Endometrial microvascular endothelial cells (primary cell): ENCODE measurements around the gene CCDC157. TPM values are rescaled to one million over a fixed set of nuclear protein-coding genes. Genes with fewer than 3 reads are reported as not detected.
"Not testable (repeated sequence)": the region's sequence is repeated elsewhere in the genome, so short reads cannot be mapped to it uniquely, and the experiment has no call there.

Experiments used
- in situ Hi-C: cut with HindIII; loops from 2 replicates; pipeline ENCODE4 v1.10.0; 2017; ENCODE audit warnings: low sequenced_read_pairs, low pct_unique_long_range_greater_than_20kb; ENCODE audit errors: inconsistent ontology term
- total RNA-seq: library from RNA; depleted of rRNA; stranded (reverse); fragments of >200 nt; gene quantifications from one replicate; pipeline ENCODE4 v1.2.3, GENCODE V29; 2015; ENCODE audit errors: inconsistent ontology term

CCDC157 gene
- total RNA-seq, 1 donor from 2014 or later: 2.0 TPM

GRCh38 chr22:30402028-30402765 is 45.4 kb downstream of the CCDC157 start:
- in situ Hi-C loops: no loop called here

DNA sequence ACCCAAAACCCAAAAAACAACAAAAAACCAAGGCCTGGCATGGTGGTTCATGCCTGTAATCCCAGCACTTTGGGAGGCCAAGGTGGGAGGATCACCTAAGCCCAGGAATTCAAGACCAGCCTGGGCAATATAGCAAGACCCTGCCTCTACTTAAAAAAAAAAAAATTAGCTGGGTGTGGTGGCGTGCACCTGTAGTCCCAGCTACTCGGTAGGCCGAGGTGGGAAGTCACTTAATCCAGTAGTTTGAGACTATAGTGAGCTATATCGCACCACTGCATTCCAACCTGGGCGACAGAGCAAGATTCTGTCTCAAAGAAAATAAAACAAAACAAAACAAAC is 45.9 kb downstream of the CCDC157 start:
- in situ Hi-C loops: not testable (repeated sequence)

GRCh38 chr22:30404307-30404706 is 47.5 kb downstream of the CCDC157 start:
- in situ Hi-C loops: no loop called here

GRCh38 chr22:30405731-30406130 is 48.9 kb downstream of the CCDC157 start:
- in situ Hi-C loops: no loop called here

GRCh38 chr22:30406400-30406799 is 49.6 kb downstream of the CCDC157 start:
- in situ Hi-C loops: no loop called here

GRCh38 chr22:30408388-30409102 is 51.7 kb downstream of the CCDC157 start:
- in situ Hi-C loops: no loop called here

DNA sequence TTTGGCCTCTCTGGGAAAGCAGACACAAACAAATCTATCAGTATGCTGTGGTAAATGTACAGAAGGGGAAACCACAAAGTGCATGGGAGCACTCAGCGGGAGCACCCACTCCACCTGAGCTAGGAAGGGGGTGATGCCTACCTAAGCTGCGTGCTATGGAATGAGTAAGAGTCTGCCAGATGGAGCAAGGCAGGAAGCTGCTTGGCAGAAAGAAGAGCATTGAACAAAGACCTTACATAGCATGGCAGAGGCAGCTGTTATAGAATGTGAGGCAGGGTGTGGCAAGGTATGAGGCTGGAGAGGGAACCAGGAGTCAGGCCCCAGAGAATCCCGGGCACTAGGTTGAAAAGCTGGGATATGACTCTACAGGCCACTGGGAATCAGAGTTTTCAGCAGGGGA is 55.0 kb downstream of the CCDC157 start:
- in situ Hi-C loops: no loop called here

- in situ Hi-C loops: no loop called here
Measured at GRCh38 chr22:30413001-30413400, 56.2 kb downstream of the CCDC157 start.

- in situ Hi-C loops: no loop called here
Measured at GRCh38 chr22:30413745-30414524, 57.1 kb downstream of the CCDC157 start.

DNA sequence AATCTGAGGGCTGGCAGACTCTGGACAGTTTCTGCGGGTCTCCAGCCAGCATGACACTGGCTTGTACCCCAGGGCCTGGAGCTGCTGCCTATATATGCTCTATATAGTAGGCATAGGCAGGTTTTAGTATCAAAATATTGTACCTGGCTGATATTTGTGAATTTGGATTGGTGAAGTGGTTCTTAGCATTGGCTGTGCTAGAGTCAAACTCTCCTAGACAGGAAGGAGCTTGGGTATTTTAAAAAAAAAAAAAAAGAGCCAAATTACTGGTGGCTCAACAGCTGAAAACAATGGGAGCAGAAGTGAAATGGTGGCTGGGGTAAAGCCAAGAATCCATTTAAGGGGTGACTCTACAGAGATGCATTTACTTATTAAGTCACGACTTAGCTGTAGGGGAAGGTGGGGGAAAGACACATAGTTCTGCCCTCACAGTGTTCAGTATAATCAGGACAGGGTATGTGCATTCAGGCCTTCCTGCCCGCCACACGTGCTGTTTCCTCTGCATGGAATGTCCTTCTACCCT is 57.8 kb downstream of the CCDC157 start:
- in situ Hi-C loops: no loop called here

- in situ Hi-C loops: no loop called here
Measured at GRCh38 chr22:30416403-30416802, 59.6 kb downstream of the CCDC157 start.

GRCh38 chr22:30416837-30417236 is 60.0 kb downstream of the CCDC157 start:
- in situ Hi-C loops: no loop called here

DNA sequence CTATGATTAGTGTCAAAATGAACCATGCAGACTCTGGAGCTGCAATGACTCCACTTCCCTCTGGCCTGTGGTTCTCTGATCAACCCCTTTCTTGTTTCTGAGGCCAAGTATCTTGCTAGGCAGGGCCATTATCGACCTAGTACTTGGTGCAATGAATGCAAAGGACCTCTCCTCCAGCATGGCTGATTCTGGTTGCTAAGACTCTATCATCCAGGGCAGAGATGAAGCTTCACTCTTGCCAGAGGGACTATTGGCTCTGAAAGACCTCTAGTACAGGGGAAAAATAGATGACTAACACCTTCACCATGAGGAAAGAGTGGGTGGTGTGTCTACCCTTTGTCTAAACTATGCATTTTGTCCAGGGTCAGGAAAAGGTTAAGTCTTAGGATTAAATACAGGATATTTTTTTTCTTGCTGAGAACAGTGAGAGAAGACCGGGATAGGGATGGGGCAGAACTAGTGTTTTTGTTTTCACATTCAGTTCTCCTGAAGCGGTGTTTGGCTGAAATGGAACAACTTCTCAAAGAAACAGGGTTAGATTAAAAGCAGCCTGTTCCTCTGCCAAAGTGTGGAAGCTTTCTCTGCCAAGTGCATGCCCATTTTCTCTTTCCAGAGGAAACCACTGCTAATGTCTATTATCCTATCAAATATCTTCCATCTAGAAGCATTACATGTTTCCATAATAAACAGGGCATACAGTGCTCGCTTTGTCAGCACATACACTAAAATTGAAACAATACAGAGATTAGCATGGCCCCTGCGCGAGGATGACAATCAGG is 63.7 kb downstream of the CCDC157 start:
- in situ Hi-C loops: no loop called here

DNA sequence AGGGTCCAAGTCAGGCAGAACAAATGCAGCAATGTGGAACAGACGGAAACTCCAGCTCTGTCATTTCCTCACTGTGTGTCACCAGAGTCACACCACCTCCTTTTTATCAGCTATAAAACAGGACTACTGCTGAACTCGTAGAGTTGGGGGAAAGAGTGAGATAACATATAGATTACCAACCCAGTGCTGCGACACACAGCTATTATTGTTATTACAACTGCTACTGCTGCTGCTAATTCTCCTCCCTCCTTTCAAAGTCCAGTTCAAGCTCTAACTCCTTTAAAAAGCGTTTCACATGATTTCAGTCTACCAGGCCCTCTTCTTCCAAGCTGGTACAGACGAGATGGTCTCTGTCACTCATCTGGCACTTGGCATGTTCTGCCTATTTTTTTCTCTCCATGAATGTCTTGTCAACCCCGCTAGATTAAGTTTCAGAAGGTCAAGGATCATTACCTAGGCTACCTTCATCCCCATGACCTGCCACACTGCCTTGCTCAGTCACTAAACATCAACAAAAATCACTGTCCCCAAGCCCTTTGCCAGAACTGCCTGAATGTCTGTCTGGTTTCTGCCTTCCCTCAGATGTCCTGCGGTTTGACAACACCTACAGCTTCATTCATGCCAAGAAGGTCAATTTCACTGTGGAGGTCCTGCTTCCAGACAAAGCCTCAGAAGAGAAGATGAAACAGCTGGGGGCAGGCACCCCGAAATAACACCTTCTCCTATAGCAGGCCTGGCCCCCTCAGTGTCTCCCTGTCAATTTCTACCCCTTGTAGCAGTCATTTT is 65.1 kb downstream of the CCDC157 start:
- in situ Hi-C loops: no loop called here

DNA sequence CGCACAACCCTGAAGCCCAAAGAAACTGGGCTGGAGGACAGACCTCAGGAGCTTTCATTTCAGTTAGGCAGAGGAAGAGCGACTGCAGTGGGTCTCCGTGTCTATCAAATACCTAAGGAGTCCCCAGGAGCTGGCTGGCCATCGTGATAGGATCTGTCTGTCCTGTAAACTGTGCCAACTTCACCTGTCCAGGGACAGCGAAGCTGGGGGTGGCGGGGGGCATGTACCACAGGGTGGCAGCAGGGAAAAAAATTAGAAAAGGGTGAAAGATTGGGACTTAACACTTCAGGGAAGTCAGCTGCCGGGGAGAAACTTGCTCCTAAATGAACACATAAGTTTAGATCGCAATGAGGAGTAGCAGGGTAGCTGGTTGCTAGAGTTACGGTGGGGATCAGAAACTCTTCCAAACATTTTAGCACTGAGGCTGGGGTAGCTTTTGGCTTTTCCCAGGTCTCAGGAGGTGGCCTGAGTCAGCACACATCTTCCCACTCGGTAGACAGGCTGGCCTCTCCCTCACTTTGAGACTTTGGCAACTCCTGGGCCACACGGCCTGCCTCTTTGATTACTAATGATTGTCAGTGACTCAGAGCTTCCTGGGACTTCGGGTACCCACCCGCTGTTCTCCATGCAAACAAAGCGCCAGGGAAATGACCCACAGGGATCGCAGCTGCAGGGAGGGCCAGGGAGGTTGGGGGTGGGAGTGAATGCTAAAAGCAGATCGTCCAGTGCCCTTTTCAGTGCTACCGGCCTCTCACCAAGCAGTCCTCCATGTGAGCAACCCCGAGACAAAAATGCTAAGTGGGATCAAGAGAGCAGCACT is 65.9 kb downstream of the CCDC157 start:
- in situ Hi-C loops: no loop called here

- in situ Hi-C loops: no loop called here
Measured at GRCh38 chr22:30423301-30423958, 66.6 kb downstream of the CCDC157 start.

- in situ Hi-C loops: no loop called here
Measured at GRCh38 chr22:30423959-30424533, 67.2 kb downstream of the CCDC157 start.
